NCI-H1105 treated with DMSO at 0.1 percent for 48 hours (cell line): Measurements from ENCODE around the gene ADGRE1.

ENCODE experiments used
- DNase-seq: peaks from one replicate; lab custom pipeline; 2025; lab: John Stamatoyannopoulos, UW

ADGRE1 gene

GRCh38 chr19:6958791-6959190 lies 71.4 kb downstream of the ADGRE1 start:
- DNase-seq: no peak

DNA sequence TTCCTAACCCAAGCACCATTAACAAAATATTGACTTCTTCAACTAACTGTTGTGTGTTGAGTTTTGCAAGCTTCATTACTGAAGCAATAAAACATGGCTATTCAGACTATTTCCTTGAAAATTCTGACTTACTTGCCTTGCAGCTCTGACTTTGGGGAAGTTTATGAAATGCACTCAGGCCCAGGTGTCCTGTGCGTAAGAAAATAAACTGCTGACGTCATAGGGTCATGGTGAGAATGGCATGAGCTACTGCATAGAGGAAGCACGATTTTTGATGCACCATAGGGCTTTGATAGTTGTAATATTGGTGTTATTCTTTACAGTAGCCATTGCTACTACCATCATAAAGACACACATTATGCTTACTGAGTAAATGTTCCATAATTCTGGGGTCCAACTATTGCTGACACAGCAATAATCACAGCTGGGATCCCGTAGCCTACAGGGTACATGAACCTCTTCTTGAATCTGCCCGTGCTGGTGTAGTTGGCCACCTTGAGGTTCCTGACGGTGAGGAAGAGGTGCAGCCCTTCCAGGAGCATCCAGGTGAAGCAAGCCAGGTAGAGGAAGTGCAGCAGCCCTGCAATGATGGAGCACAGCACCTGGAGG lies 76.0 kb downstream of the ADGRE1 start:
- no peak for DNase-seq

DNA sequence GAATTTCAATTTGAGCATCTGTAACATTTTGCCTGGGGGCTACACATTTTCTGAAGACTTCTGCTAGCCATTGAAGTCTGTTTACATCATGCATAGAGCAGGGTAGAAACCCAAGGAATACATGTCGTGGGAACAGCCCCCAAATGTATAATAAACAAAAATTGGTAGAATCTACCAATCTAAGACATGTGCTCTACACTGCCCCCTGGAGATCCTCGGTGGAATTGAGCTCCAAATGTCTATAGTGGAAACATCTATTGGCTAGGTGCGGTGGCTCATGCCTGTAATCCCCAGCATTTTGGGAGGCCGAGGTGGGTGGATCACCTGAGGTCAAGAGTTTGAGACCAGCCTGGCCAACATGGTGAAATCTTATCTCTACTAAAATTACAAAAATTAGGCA lies 76.6 kb downstream of the ADGRE1 start:
- no peak for DNase-seq

GRCh38 chr19:6967967-6968366 lies 80.6 kb downstream of the ADGRE1 start:
- DNase-seq: no peak

DNA sequence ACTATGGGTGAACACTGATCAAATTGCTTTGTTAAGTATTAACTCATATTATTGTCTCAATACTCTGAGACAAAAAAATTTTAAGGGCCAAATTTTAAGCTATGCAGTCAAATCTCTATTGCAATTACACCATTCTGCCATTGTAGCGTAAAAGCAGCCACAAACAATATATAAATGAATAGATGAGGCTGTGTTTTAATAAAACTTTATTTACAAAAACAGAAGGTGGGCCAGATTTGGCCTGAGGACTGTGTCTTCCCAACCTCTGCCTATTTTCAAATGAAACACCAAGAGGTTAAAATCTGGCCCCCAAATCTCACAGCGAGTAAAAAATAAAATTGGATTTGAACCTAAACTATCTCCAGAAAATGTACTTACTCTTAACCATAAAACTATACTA lies 82.1 kb downstream of the ADGRE1 start:
- DNase-seq: no peak

DNA sequence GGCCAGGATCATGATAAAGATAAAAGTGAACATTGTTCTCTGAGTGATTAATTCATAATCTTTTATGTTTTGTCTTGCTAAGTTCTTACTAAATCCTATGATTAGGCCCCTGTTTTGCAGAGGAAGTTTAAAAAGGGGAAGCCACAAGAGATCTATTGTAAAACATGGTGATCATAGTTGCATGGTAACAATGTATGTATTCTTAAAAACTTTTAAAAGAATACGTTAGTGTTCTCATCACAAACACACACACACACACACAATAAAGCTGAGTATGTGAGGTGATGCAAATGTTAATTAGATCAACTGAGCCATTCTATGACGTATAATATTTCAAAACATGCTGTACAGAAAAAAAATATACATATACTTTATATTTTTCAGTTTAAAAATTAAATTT lies 82.6 kb downstream of the ADGRE1 start:
- DNase-seq: no peak

- DNase-seq: no peak
Observed at GRCh38 chr19:6970443-6970842, 83.1 kb downstream of the ADGRE1 start.

GRCh38 chr19:6971366-6971765 lies 84.0 kb downstream of the ADGRE1 start:
- DNase-seq: no peak

- no peak for DNase-seq
Observed at GRCh38 chr19:6976197-6976596, 88.8 kb downstream of the ADGRE1 start.

DNA sequence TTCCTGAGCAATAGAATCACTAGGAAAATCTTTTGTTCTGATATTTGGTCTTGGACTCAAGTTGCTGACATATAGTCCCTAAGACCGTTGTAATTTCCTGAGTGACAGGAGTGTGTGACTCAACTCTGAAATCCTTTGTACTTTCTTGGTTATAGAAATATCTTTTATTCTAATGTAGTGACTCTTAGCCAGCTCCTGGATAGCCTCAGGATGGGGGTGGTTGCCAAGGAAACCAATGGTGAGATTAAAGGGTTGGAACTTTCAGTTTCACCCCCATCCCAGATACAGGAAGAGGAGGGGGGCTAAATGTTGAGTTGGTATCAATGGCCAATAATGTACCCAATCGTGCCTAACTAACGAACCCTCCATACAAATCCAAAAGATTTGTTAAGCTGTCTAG lies 92.0 kb downstream of the ADGRE1 start:
- no peak for DNase-seq

DNA sequence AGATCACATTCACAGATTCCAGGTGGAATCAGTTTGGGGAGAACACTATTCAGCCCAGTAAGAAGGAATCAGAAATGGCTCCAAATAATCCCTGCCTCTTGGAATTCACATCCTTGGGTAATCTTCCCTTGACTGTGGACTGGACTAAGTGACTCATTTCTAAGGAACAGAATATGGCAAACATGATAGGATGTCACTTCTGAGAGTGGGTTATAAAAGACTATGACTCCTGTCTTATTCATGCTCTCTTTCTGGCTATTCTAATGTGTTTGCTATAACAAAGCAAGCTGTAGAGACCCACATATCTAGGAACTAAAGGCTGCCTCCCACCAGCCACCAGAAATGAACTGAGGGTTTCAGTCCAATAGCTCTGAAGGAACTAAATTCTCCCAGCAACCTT lies 96.1 kb downstream of the ADGRE1 start:
- no peak for DNase-seq

GRCh38 chr19:6987850-6988249 lies 100.5 kb downstream of the ADGRE1 start:
- DNase-seq: no peak

DNA sequence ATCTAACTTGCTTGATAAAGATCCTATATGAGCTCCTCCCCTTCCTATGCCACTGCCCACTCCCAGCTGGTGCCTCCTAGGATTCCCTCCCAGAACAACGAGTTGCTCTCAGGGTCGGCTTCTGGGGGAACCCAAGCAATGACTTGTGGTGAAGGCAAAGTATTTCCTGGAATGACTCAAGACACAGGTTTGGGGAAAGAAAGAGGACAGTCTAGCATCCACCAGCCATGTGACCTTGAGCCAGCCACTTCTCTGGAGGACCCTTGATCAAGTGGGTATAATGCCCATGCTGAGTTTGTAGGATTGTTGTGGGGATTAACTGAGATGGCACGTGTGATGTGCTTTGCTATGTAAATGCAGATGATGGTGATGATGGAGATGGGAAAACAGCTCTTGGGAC lies 100.9 kb downstream of the ADGRE1 start:
- DNase-seq: no peak
